GM12878 (cell line): ENCODE data around the gene ACSS1.

Source experiments
- CBX5 ChIP-seq: sonication (generic); IDR thresholded peaks from 2 replicates; pipeline ENCODE4 v1.6.1; 2016; ENCODE audit warnings: low read depth, moderate library complexity, mild to moderate bottlenecking, inconsistent platforms
- CEBPB ChIP-seq, 2 experiments: fragments of 150-350 bp in 1 of 2; IDR thresholded peaks; 2 replicates each; pipeline ENCODE4 v1.6.1; 2012 to 2014; ENCODE audit warnings: low read depth in 2 of 2, low read length in 2 of 2, borderline replicate concordance in 1 of 2, inconsistent platforms in 1 of 2
- CREB1 ChIP-seq: IDR thresholded peaks from 2 replicates; pipeline ENCODE4 v1.6.1; 2012; ENCODE audit warnings: low read depth, mild to moderate bottlenecking, inconsistent platforms
- CTCF ChIP-seq, 3 experiments: IDR thresholded peaks in 2 of 3; conservative IDR thresholded peaks in 1 of 3; 2 replicates each; pipeline ENCODE4 v1.5.1; 2011; ENCODE audit warnings: low read depth in 3 of 3, low read length in 3 of 3, mild to moderate bottlenecking in 3 of 3, control low read depth in 2 of 3, moderate library complexity in 2 of 3, inconsistent platforms in 1 of 3, mixed read lengths in 1 of 3; ENCODE audit not compliant: control insufficient read depth in 2 of 3, insufficient read depth in 1 of 3; ENCODE audit errors: extremely low read depth in 1 of 3
- MXI1 ChIP-seq: fragments of 150-350 bp; IDR thresholded peaks from 2 replicates; pipeline ENCODE4 v1.6.1; 2011; ENCODE audit warnings: low read depth, mild to moderate bottlenecking, inconsistent platforms, low read length, improper control_type of control experiment
- NR2C2 ChIP-seq: IDR thresholded peaks from 2 replicates; pipeline ENCODE4 v1.6.1; 2011; ENCODE audit warnings: borderline replicate concordance, low read depth; ENCODE audit not compliant: control insufficient read depth, insufficient read length
- RAD21 ChIP-seq: IDR thresholded peaks from 2 replicates; pipeline ENCODE4 v1.6.1; 2011; ENCODE audit warnings: mild to moderate bottlenecking, low read depth, low read length, moderate library complexity; ENCODE audit not compliant: insufficient read depth
- TAF1 ChIP-seq: IDR thresholded peaks from 2 replicates; pipeline ENCODE4 v1.6.1; 2011; ENCODE audit warnings: mild to moderate bottlenecking, low read depth, low read length, borderline replicate concordance
- YY1 ChIP-seq: IDR thresholded peaks from 2 replicates; pipeline ENCODE4 v1.6.1; 2011; ENCODE audit warnings: low read depth, mild to moderate bottlenecking, low read length
- ZBED1 ChIP-seq: IDR thresholded peaks from 2 replicates; pipeline ENCODE4 v1.6.1; 2016; ENCODE audit warnings: borderline replicate concordance
- ZNF274 ChIP-seq: IDR thresholded peaks from one replicate; pipeline ENCODE4 v1.8.0; 2011; ENCODE audit not compliant: insufficient read length, insufficient read depth
- ZNF384 ChIP-seq: IDR thresholded peaks from 2 replicates; pipeline ENCODE4 v1.6.1; 2012; ENCODE audit warnings: low read depth, mild to moderate bottlenecking, low read length, improper control_type of control experiment, borderline replicate concordance
- TF ChIP-seq, protein P1 (sequence below): fragments of 450-650 bp; conservative IDR thresholded peaks from 2 replicates; pipeline ENCODE4 v1.6.1; 2017; ENCODE audit warnings: mild to moderate bottlenecking, moderate library complexity
- TF ChIP-seq, protein P2 (sequence below): IDR thresholded peaks from 2 replicates; pipeline ENCODE4 v1.6.1; 2012; ENCODE audit warnings: low read depth, low read length, improper control_type of control experiment

GRCh38 chr20:24968278-24968800, 89.6 kb downstream of the ACSS1 start:
- no peak for TF ChIP-seq ZNF384
- TF ChIP-seq TAF1: no peak
- no peak for TF ChIP-seq RAD21
- no peak for TF ChIP-seq NR2C2
- TF ChIP-seq, protein P1, sequence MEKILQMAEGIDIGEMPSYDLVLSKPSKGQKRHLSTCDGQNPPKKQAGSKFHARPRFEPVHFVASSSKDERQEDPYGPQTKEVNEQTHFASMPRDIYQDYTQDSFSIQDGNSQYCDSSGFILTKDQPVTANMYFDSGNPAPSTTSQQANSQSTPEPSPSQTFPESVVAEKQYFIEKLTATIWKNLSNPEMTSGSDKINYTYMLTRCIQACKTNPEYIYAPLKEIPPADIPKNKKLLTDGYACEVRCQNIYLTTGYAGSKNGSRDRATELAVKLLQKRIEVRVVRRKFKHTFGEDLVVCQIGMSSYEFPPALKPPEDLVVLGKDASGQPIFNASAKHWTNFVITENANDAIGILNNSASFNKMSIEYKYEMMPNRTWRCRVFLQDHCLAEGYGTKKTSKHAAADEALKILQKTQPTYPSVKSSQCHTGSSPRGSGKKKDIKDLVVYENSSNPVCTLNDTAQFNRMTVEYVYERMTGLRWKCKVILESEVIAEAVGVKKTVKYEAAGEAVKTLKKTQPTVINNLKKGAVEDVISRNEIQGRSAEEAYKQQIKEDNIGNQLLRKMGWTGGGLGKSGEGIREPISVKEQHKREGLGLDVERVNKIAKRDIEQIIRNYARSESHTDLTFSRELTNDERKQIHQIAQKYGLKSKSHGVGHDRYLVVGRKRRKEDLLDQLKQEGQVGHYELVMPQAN: no peak
- no peak for TF ChIP-seq YY1
- TF ChIP-seq ZBED1: no peak
- no peak for TF ChIP-seq CTCF (IDR thresholded peaks at IDR 0.05 in 2 of 3, conservative IDR thresholded peaks at IDR 0.05 in 1 of 3; ENCODE audit: control insufficient read depth in 2 of 3, extremely low read depth in 1 of 3, insufficient read depth in 1 of 3, low read depth in 3 of 3, low read length in 3 of 3)
- no peak for TF ChIP-seq MXI1
- TF ChIP-seq CBX5: no peak
- no peak for TF ChIP-seq CREB1
- no peak for TF ChIP-seq CEBPB (IDR thresholded peaks at IDR 0.05; ENCODE audit: borderline replicate concordance in 1 of 2, low read depth in 2 of 2, low read length in 2 of 2)
- TF ChIP-seq, protein P2, sequence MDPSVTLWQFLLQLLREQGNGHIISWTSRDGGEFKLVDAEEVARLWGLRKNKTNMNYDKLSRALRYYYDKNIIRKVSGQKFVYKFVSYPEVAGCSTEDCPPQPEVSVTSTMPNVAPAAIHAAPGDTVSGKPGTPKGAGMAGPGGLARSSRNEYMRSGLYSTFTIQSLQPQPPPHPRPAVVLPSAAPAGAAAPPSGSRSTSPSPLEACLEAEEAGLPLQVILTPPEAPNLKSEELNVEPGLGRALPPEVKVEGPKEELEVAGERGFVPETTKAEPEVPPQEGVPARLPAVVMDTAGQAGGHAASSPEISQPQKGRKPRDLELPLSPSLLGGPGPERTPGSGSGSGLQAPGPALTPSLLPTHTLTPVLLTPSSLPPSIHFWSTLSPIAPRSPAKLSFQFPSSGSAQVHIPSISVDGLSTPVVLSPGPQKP: no peak
- no peak for TF ChIP-seq ZNF274
